NT2/D1 (cell line): ENCODE results near the gene MMEL1.

Experiments used
- YY1 ChIP-seq: IDR thresholded peaks from 2 replicates; pipeline ENCODE4 v1.6.1; 2011; ENCODE audit not compliant: insufficient read length, insufficient read depth
- ZNF274 ChIP-seq: IDR thresholded peaks from 2 replicates; pipeline ENCODE4 v1.6.1; 2011; ENCODE audit warnings: mild to moderate bottlenecking, low read depth, low read length

DNA sequence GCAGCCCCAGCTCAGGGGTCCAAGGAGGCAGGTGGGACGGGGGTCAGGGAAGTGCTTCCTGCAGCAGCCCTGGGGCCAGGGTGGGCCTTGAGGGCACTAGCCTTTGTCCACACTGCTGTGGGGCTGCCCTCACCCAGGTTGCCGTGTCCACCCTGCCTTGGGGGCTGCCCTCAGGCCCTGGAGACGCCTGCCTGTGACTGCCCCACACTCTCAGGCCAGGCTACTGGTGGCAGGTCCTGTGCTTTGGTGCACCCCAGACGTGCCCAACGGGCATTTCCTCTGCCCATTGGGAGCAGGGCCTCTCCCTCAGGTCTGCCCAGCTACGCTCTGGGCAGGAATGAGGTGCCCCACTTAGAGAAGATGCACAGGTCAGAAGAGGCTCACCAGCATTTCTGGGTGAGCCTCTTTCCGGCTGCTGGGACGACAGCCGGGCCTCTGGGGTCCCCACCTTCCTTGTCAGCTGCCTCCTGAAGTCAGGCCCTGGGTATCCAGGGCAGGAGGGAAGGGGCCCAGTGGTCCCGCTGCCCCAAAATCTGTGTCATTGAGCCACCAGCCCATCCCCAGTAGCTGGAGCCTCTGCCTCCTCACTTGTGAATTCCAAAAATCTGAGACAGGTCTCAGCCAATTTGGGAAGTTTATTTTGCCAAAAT is 2.7 kb upstream of the MMEL1 start:
- TF ChIP-seq ZNF274 = no peak
- TF ChIP-seq YY1 = no peak
